Measurements from ENCODE around the gene BCAP29.

Gene BCAP29

DNA sequence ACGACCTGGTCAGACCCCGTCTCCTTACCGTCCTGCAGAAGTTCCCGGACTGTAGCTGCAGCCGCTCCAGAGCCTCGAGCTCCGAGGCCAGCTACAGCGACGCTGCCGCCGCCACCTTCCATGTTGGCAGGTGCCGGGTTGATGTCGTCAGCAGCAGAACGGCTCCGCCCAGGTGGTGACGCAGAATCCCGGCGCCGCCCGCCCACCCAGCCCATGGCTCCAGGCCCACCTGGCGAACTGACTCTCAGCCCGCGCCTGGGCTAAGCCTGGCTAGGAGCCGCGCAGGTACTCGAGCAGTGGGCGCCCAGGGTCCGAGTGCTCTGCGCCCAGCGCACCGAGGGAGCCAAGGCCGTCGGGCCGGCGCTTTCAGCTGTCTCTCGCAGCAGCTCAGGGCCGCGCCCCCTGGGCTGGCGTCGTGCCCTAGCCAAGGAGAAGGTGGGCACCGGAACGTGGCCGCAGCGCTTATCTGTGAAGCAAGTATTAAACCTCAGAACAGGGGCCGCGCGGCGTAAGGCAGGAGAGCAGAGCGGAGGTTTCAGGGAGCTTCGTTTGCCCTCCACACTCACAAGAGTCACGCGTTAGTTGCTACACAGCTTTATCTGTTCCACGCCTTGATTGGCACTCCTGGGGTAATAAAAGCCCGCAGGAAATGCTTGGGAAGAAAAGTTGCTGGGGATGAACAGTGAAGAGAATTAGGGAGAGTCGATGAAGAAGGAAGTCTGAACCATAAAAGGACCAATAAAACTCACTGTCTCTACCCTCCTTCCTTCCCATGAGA lies 16.1 kb upstream of the BCAP29 start, which contains the start of the genes COG5 and DUS4L:
TSS of gene COG5 (minus strand) at position 146 of the 778 bp plus-strand sequence. CDS start at position 122, 24 bp downstream.
TSS of gene DUS4L (plus strand) at position 197 of the 778 bp plus-strand sequence. CDS start 3,100 bp downstream, outside the sequence.
- H2AFZ ChIP-seq (ENCODE audit: low read depth, low read length): peak within 1 kb of the TSS; percentile 80
- H3K36me3 ChIP-seq (ENCODE audit: insufficient read depth, low read length): peaks cover 9% of the 10 kb centered on the region
- peaks cover 20% of the 10 kb centered on the region for H3K4me1 ChIP-seq (ENCODE audit: insufficient read depth, low read length)
- H3K4me3 ChIP-seq (ENCODE audit: low read length): peak within 1 kb of the TSS; percentile 70
- H3K9me3 ChIP-seq (ENCODE audit: low read length): no peaks in the 10 kb centered on the region
- H3K27me3 ChIP-seq (ENCODE audit: insufficient read depth, low read length): no peaks in the 10 kb centered on the region

- peaks cover 20% of the 10 kb centered on the region for H3K4me1 ChIP-seq (ENCODE audit: insufficient read depth, low read length)
- peak overlapping the region; percentile 70 for H3K4me3 ChIP-seq (ENCODE audit: low read length)
- peaks cover 9% of the 10 kb centered on the region for H3K36me3 ChIP-seq (ENCODE audit: insufficient read depth, low read length)
- H2AFZ ChIP-seq (ENCODE audit: low read depth, low read length): peak overlapping the region; percentile 80
- no peaks in the 10 kb centered on the region for H3K27me3 ChIP-seq (ENCODE audit: insufficient read depth, low read length)
- H3K9me3 ChIP-seq (ENCODE audit: low read length): no peaks in the 10 kb centered on the region
Measured at GRCh38 chr7:107564553-107565298, 15.3 kb upstream of the BCAP29 start.

- Histone ChIP-seq H3K4me1 (ENCODE audit: insufficient read depth, low read length) (peaks cover 1% of the 10 kb centered on the region), H3K9me3 (ENCODE audit: low read length) (no peaks in the 10 kb centered on the region), H3K27me3 (ENCODE audit: insufficient read depth, low read length) (no peaks in the 10 kb centered on the region), H3K36me3 (ENCODE audit: insufficient read depth, low read length) (peaks cover 37% of the 10 kb centered on the region), H3K4me3 (ENCODE audit: low read length) (no peak overlapping the region), H2AFZ (ENCODE audit: low read depth, low read length) (no peak overlapping the region)
Measured at GRCh38 chr7:107570298-107570697, 9.7 kb upstream of the BCAP29 start.

DNA sequence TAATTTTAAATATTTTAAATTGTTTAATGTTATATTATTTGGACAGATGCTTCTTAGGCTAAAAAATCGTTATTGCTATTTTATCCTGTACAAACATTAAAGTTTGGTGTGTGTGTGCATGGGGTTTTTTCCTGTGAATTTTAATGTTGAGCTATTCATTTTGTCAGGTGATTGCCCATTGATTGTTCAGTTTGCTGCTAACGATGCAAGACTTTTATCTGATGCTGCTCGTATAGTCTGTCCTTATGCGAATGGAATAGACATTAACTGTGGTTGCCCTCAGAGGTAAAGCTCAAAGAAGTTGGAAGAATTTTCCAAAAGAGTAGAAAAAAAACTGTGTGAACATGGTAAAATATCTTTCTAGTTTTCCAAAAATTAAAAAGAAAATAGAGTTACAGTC lies 6.5 kb upstream of the BCAP29 start:
- no peak overlapping the region for H3K4me3 ChIP-seq (ENCODE audit: low read length)

GRCh38 chr7:107579554-107579884 lies 527 bp upstream of the BCAP29 start:
- Histone ChIP-seq H3K4me3 (ENCODE audit: low read length) (peak overlapping the region; percentile 94), H3K27me3 (ENCODE audit: insufficient read depth, low read length) (no peaks in the 10 kb centered on the region), H3K36me3 (ENCODE audit: insufficient read depth, low read length) (peaks cover 27% of the 10 kb centered on the region), H3K4me1 (ENCODE audit: insufficient read depth, low read length) (peaks cover 7% of the 10 kb centered on the region), H2AFZ (ENCODE audit: low read depth, low read length) (peak overlapping the region; percentile 89), H3K9me3 (ENCODE audit: low read length) (no peaks in the 10 kb centered on the region)

More for the DNA sequence above, 6.5 kb upstream of the BCAP29 start:
- Histone ChIP-seq H3K9me3 (ENCODE audit: low read length) (no peaks in the 10 kb centered on the region), H2AFZ (ENCODE audit: low read depth, low read length) (no peak overlapping the region), H3K27me3 (ENCODE audit: insufficient read depth, low read length) (no peaks in the 10 kb centered on the region), H3K4me1 (ENCODE audit: insufficient read depth, low read length) (no peaks in the 10 kb centered on the region), H3K36me3 (ENCODE audit: insufficient read depth, low read length) (peaks cover 48% of the 10 kb centered on the region)

DNA sequence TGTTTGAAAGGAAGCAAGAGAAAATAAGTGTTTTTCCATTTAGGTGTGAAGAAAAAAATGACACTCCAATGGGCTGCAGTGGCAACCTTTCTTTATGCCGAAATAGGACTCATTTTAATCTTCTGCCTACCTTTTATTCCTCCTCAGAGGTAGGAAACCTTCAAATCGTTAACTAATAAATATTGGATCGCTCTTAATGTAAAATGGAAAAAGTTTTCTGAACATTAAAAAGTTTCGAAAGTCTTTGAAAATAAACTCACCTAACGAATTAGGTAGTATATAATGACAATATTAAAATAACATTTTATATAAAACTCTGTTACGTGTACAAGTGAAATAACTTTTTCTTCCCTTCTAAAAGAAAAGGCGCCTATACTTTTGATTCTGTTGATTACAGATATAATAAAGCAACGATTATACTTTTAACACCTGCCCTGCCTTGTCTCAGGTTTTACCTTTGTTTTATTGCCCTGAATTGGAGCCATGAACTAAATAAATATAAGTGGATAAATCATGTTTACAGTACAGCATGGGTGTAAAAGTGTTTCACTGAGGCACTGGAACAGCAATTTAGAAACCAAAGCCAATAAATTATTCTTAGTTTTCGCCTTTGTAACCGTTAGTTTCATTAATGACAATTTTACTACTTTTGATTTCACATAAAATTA lies 804 bp downstream of the BCAP29 start:
- Histone ChIP-seq H3K27me3 (ENCODE audit: insufficient read depth, low read length) (no peaks in the 10 kb centered on the region), H3K36me3 (ENCODE audit: insufficient read depth, low read length) (peaks cover 29% of the 10 kb centered on the region), H3K4me1 (ENCODE audit: insufficient read depth, low read length) (peaks cover 7% of the 10 kb centered on the region), H3K4me3 (ENCODE audit: low read length) (peak overlapping the region; percentile 94), H3K9me3 (ENCODE audit: low read length) (no peaks in the 10 kb centered on the region), H2AFZ (ENCODE audit: low read depth, low read length) (peak overlapping the region; percentile 89)

DNA sequence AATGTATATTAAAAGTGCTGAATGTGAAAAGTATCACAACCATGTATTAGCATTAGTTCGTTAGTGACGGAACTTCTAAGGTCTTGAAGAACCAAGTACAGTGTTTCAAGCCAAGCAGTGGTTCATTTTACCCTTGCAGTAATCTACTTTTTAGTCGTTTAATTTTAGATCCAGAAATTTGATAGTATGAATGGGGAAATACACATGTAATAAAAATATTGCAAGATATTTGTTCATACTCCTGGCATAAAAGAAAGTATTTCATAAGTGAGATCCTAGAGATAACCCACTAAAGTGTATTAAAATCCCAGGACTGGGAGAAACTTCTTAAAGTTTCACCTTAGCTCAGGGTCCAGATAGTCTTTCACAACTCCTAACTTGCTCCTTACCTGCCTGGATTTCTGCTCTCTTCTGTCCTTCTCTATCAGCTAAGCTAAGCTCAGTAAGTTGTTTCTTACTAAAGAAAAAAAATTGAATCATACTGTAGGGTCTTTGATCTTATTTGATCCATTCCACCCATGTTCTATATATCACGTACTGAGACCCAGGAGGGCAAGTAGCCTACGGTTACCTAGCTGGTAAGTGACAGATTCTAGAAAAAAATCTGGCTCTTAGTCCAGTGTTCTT lies 1.5 kb downstream of the BCAP29 start:
- Histone ChIP-seq H2AFZ (ENCODE audit: low read depth, low read length) (no peak overlapping the region), H3K27me3 (ENCODE audit: insufficient read depth, low read length) (no peaks in the 10 kb centered on the region), H3K36me3 (ENCODE audit: insufficient read depth, low read length) (peaks cover 28% of the 10 kb centered on the region), H3K4me3 (ENCODE audit: low read length) (peak overlapping the region; percentile 94), H3K4me1 (ENCODE audit: insufficient read depth, low read length) (peaks cover 7% of the 10 kb centered on the region), H3K9me3 (ENCODE audit: low read length) (no peaks in the 10 kb centered on the region)

GRCh38 chr7:107582875-107583274 lies 2.8 kb downstream of the BCAP29 start:
- Histone ChIP-seq H2AFZ (ENCODE audit: low read depth, low read length) (no peak overlapping the region), H3K27me3 (ENCODE audit: insufficient read depth, low read length) (no peaks in the 10 kb centered on the region), H3K36me3 (ENCODE audit: insufficient read depth, low read length) (peaks cover 22% of the 10 kb centered on the region), H3K9me3 (ENCODE audit: low read length) (no peaks in the 10 kb centered on the region), H3K4me3 (ENCODE audit: low read length) (no peak overlapping the region), H3K4me1 (ENCODE audit: insufficient read depth, low read length) (peaks cover 7% of the 10 kb centered on the region)

DNA sequence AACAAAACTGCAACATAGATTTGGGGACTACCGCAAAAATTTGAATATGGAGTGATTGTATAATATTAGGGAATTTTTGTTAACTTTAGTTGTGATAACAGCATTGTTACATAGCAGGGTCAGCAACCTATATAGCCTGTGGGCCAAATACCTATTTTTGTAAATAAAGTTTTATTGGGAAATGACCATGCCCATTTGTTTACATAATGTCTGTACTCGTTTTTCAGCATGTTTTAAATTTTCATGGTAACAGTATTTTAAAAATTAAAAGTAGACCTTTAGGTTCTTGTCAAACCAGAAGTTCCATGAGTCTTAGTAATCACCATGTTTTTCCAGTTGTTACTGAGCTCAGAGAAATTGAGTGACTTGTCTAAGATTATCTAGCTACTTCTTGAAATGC lies 4.7 kb downstream of the BCAP29 start:
- peaks cover 7% of the 10 kb centered on the region for H3K4me1 ChIP-seq (ENCODE audit: insufficient read depth, low read length)
- no peak overlapping the region for H2AFZ ChIP-seq (ENCODE audit: low read depth, low read length)
- no peaks in the 10 kb centered on the region for H3K27me3 ChIP-seq (ENCODE audit: insufficient read depth, low read length)
- peaks cover 25% of the 10 kb centered on the region for H3K36me3 ChIP-seq (ENCODE audit: insufficient read depth, low read length)
- peaks cover 5% of the 10 kb centered on the region for H3K9me3 ChIP-seq (ENCODE audit: low read length)
- H3K4me3 ChIP-seq (ENCODE audit: low read length): no peak overlapping the region

DNA sequence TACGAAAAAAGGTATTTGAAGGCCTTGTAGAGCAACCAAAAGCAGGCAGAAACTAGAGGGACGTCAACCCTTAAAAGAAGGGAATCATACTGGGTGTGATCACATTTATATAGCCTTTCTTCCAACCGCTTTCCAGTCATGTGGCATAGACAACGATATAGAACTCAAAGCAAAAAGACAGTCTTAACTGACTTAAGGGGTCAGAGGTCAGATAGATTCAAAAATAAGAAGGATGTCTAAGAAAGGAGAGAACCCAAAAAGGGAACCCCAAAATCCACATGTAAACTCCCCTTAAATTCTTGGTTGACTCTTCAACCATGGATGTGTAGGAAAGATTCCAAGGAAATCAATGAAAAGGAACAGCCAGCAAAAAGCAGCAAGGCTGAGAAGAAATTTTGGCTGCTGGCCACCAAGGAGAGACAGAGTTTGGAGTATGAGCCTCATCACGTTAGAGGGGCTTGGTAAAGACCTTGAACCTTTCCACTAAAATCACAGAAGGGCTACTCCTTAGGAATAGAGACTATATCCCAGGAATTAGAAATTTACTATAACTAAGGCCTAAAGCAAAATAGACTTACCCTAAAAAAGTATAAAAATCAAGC lies 8.6 kb downstream of the BCAP29 start:
- Histone ChIP-seq H3K36me3 (ENCODE audit: insufficient read depth, low read length) (peaks cover 26% of the 10 kb centered on the region), H3K4me1 (ENCODE audit: insufficient read depth, low read length) (no peaks in the 10 kb centered on the region), H3K9me3 (ENCODE audit: low read length) (peaks cover 5% of the 10 kb centered on the region), H3K27me3 (ENCODE audit: insufficient read depth, low read length) (no peaks in the 10 kb centered on the region), H3K4me3 (ENCODE audit: low read length) (no peak overlapping the region), H2AFZ (ENCODE audit: low read depth, low read length) (no peak overlapping the region)

DNA sequence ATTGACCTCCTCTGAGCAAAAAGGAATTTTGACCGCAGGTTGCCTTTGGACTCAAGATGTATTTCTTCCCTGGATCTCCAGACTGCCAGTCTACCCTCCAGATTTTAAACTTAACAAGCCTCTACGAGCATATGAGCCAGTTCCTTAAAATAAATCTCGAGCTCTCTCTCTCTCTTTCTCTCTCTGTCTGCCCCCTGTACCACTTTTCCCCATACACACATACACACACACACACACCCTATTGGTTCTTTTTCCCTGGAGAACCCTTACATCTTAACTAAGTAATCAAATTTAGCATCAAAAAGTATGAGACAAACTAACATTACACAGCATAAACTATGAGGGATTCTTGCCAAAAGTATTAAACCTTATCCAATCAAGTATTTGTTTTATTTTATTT lies 11.4 kb downstream of the BCAP29 start:
- Histone ChIP-seq H2AFZ (ENCODE audit: low read depth, low read length) (no peak overlapping the region), H3K9me3 (ENCODE audit: low read length) (peaks cover 5% of the 10 kb centered on the region), H3K27me3 (ENCODE audit: insufficient read depth, low read length) (no peaks in the 10 kb centered on the region), H3K4me1 (ENCODE audit: insufficient read depth, low read length) (no peaks in the 10 kb centered on the region), H3K4me3 (ENCODE audit: low read length) (no peak overlapping the region), H3K36me3 (ENCODE audit: insufficient read depth, low read length) (peaks cover 21% of the 10 kb centered on the region)

GRCh38 chr7:107592361-107593024 lies 12.4 kb downstream of the BCAP29 start:
- Histone ChIP-seq H3K27me3 (ENCODE audit: insufficient read depth, low read length) (no peaks in the 10 kb centered on the region), H3K9me3 (ENCODE audit: low read length) (peaks cover 5% of the 10 kb centered on the region), H2AFZ (ENCODE audit: low read depth, low read length) (no peak overlapping the region), H3K4me3 (ENCODE audit: low read length) (no peak overlapping the region), H3K36me3 (ENCODE audit: insufficient read depth, low read length) (peaks cover 24% of the 10 kb centered on the region), H3K4me1 (ENCODE audit: insufficient read depth, low read length) (no peaks in the 10 kb centered on the region)

Data from neuron (in vitro differentiated cells).